Measurements from ENCODE around the gene TIMP2.

Gene TIMP2

GRCh38 chr17:78920528-78920927 is 4.7 kb downstream of the TIMP2 start:
- Histone ChIP-seq H3K27ac (no peak overlapping the region), H2AFZ (ENCODE audit: low read depth) (no peak overlapping the region), H3K36me3 (ENCODE audit: insufficient read depth) (peaks cover 5% of the 10 kb centered on the region; the same call in 1 of the 2 replicates), H3K4me3 (IDR thresholded peaks at IDR 0.05; ENCODE audit: insufficient read depth, low read depth, low read length) (no peak overlapping the region), H3K4me2 (no peak overlapping the region), H4K20me1 (ENCODE audit: insufficient read depth) (no peaks in the 10 kb centered on the region), H3K9ac (no peak overlapping the region), H3K79me2 (ENCODE audit: insufficient read depth, low read depth) (peaks cover 79% of the 10 kb centered on the region), H3K27me3 (ENCODE audit: insufficient read depth, low read depth) (no peaks in the 10 kb centered on the region), H3K4me1 (ENCODE audit: low read depth, poor library complexity, severe bottlenecking) (peaks cover 19% of the 10 kb centered on the region)
- TF ChIP-seq CTCF (conservative IDR thresholded peaks at IDR 0.05; ENCODE audit: low read depth, low read length): no peak

GRCh38 chr17:78919861-78920450 is 5.2 kb downstream of the TIMP2 start:
- Histone ChIP-seq H3K27me3 (ENCODE audit: insufficient read depth, low read depth) (no peaks in the 10 kb centered on the region), H2AFZ (ENCODE audit: low read depth) (no peak overlapping the region), H3K4me3 (IDR thresholded peaks at IDR 0.05; ENCODE audit: insufficient read depth, low read depth, low read length) (no peak overlapping the region), H3K27ac (no peak overlapping the region), H3K9ac (no peak overlapping the region), H3K79me2 (ENCODE audit: insufficient read depth, low read depth) (peaks cover 84% of the 10 kb centered on the region), H3K4me1 (ENCODE audit: low read depth, poor library complexity, severe bottlenecking) (peaks cover 19% of the 10 kb centered on the region), H3K36me3 (ENCODE audit: insufficient read depth) (peaks cover 8% of the 10 kb centered on the region; the same call in 1 of the 2 replicates), H4K20me1 (ENCODE audit: insufficient read depth) (no peaks in the 10 kb centered on the region), H3K4me2 (no peak overlapping the region)
- TF ChIP-seq CTCF (conservative IDR thresholded peaks at IDR 0.05; ENCODE audit: low read depth, low read length): no peak

GRCh38 chr17:78918979-78919378 is 6.2 kb downstream of the TIMP2 start:
- Histone ChIP-seq H2AFZ (ENCODE audit: low read depth) (no peak overlapping the region), H3K4me2 (no peak overlapping the region), H3K27me3 (ENCODE audit: insufficient read depth, low read depth) (no peaks in the 10 kb centered on the region), H3K4me3 (IDR thresholded peaks at IDR 0.05; ENCODE audit: insufficient read depth, low read depth, low read length) (no peak overlapping the region), H3K27ac (no peak overlapping the region), H4K20me1 (ENCODE audit: insufficient read depth) (no peaks in the 10 kb centered on the region), H3K4me1 (ENCODE audit: low read depth, poor library complexity, severe bottlenecking) (peaks cover 19% of the 10 kb centered on the region), H3K79me2 (ENCODE audit: insufficient read depth, low read depth) (peaks cover 83% of the 10 kb centered on the region), H3K9ac (no peak overlapping the region), H3K36me3 (ENCODE audit: insufficient read depth) (peaks cover 8% of the 10 kb centered on the region; the same call in 1 of the 2 replicates)
- TF ChIP-seq CTCF (conservative IDR thresholded peaks at IDR 0.05; ENCODE audit: low read depth, low read length): no peak

GRCh38 chr17:78917451-78918275 is 7.5 kb downstream of the TIMP2 start:
- peaks cover 11% of the 10 kb centered on the region for H3K4me1 ChIP-seq (ENCODE audit: low read depth, poor library complexity, severe bottlenecking)
- no peak overlapping the region for H3K9ac ChIP-seq
- no peak overlapping the region for H2AFZ ChIP-seq (ENCODE audit: low read depth)
- no peak overlapping the region for H3K4me3 ChIP-seq (IDR thresholded peaks at IDR 0.05; ENCODE audit: insufficient read depth, low read depth, low read length)
- H3K4me2 ChIP-seq: no peak overlapping the region
- no peak for TF ChIP-seq CTCF (conservative IDR thresholded peaks at IDR 0.05; ENCODE audit: low read depth, low read length)
- no peaks in the 10 kb centered on the region for H4K20me1 ChIP-seq (ENCODE audit: insufficient read depth)
- H3K27me3 ChIP-seq (ENCODE audit: insufficient read depth, low read depth): no peaks in the 10 kb centered on the region
- H3K79me2 ChIP-seq (ENCODE audit: insufficient read depth, low read depth): peaks cover 84% of the 10 kb centered on the region
- no peak overlapping the region for H3K27ac ChIP-seq
- H3K36me3 ChIP-seq (ENCODE audit: insufficient read depth): peaks cover 8% of the 10 kb centered on the region; the same call in 1 of the 2 replicates

Data from KMS-11 (cell line).